ENCODE data around the gene PIK3CA.

The PIK3CA gene

DNA sequence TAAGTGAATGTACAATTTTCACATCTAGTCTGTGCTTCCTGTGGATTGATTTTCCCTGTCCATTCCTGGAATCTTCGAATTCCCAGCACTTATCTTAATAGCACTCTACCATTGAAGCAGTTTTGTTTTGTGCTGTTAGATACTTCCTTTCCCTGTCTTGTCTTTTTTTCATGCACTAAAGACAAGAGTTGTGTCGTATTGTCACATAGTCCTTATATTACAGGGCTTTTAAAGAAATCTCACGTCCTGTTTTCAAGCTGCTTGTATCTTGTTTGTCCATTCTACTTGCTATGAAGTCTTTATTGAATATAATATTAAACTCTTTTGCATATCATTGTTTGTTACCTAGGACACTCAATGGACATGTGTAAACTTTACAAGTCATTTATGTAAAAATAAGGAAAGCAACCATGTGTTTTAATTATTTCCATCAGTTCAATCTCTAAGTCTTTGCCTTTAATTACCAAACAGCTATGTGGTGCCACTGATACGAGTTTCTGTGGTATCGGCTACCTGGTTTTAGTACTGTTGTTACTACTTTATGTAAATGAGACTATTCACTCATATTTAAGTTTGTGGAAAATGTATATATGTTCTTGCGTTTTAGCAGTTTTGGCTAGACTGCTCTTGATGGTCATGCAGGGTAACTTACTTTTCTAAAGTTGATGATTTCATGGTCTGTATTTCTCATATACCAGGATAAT lies 10.3 kb downstream of the PIK3CA start:
- no peak for DNase-seq (ENCODE audit: low read depth in 2 of 2)

DNA sequence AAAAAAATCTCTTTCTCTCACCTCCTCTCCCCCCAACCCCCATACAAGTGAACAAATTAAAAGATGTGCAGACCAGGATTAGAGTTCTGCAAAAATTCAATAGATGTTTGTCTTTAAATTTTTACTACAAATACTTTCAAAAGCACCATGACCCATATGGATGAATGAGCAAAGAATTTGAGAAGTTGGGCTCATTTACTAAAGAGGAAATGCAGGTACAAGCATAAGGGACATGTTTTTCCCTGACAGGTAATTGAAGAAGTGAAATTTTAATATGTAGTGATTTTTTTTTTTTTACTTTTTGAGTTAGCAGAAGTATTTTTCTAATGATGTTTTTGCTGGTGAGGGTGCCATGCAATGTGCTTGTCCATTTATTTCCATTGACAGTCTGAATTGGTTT lies 15.3 kb downstream of the PIK3CA start:
- no peak for DNase-seq (ENCODE audit: low read depth in 2 of 2)

DNA sequence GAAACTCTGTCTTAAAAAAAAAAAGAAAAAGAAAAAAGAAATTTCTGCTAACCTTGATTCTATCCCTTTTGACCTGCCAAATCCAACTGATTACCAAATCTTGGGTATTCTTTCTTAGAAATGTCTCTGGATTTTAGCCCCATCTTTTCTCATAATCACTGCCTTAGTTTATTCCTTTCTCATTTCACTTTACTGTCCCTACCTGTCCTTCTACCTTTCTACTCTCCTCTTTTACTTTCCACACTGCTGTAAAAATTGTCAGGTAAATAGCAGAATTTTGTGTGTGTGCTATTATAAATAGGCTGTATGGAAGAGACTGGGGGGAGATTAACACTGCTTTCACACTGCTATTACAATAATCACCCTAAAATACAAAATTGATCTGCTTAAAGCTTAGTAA lies 16.7 kb downstream of the PIK3CA start:
- DNase-seq (ENCODE audit: low read depth in 2 of 2) = no peak

DNA sequence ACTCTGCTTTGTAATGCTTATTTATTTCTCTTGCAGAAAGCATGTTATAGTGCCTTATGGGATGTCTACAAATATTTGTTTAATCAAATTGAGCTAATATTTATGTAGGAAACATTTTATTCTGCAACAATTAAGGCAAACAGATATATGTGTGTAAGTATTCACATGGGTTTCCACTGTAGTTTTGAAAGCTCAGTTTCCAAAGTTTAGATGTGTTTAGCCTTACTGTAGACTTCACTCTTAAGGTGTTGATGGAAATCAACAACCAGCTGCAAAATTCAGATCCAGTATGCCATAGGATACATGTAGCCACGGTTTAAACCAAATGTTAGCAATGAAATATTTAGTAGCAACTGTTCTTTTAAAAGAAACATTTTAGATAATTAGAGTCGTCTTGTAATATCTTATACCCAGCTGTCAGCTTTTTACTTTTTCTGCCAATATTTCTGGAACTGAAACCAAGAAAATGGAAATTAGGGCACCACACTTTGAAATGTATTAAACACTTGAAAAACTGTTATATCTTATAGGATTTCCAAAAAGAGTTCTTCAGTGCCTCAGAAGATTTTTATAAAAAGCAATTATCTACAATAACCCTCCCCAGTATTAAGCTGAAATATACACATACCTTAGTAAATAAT lies 18.5 kb downstream of the PIK3CA start:
- no peak for DNase-seq (ENCODE audit: low read depth in 2 of 2)

DNA sequence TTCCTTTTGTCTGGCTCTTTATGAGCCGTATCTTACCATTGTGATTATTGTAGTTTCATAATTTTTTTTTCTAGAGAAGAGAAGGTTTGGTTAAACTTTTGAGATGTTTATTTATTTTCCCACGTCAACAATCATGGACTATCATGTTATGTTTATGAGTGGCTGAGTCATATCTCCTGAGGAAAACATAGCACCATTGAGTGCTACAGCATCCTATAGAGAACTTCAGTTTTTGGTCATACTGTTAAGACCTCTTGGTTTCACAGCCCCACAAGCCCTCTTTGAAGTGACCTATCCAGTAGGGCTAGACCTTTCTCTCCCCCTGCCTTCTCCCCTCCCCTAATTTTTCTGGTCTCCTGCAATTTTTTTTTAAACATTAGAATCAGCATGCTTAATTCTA lies 20.8 kb downstream of the PIK3CA start:
- DNase-seq (ENCODE audit: low read depth in 2 of 2) = no peak

DNA sequence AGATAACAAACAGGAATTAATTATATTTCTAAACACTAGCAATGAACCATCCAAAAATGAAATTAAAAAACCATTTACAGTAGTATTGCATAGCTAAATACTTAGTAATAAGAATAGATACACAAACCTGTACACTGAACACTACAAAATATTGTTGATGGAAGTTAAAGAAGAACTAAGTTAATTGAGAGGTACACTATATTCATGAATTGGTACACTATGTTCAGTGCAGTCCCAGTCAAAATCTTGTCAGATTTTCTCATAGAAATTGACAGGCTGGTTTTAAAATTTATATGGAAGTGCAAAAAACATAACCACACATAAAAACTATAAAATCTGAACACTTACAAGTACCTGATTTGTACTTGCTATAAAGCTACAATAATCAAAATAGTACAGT lies 24.4 kb downstream of the PIK3CA start:
- DNase-seq (ENCODE audit: low read depth in 2 of 2) = no peak

DNA sequence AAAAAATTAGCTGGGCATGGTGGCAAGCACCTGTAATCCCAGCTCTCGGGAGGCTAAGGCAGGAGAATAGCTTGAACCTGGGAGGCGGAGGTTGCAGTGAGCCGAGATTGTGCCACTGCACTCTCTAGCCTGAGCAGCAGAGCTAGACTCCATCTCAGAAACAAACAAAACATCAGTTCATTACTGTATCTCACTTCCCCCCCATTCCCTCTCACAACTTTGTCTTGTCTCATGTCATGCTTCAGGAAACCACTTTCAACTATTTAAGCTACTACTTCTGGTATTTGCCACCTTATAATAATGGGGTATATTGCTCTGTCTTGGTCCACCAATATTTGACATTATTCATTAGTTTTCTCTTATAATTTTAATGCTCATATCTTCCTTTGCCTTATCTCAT lies 26.2 kb downstream of the PIK3CA start:
- DNase-seq (ENCODE audit: low read depth in 2 of 2) = no peak

DNA sequence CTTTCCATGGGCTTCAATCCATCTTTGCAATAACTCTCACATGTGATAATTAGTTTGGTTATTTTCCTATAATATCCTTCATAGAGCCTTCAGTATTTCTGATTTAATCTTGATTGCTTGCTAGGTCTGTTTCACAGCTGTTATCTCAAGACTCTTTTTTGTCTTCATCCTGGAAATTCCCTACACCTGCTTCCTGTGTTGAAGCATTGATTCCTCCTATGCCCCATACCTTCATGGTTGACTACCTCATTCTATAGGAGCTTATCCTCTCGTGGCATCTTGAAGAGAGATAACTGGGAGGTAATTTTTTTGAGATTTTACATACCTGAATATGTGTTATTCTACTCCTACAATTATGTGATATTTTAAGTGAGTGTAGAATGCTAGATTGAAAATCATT lies 26.7 kb downstream of the PIK3CA start:
- DNase-seq (ENCODE audit: low read depth in 2 of 2) = no peak

DNA sequence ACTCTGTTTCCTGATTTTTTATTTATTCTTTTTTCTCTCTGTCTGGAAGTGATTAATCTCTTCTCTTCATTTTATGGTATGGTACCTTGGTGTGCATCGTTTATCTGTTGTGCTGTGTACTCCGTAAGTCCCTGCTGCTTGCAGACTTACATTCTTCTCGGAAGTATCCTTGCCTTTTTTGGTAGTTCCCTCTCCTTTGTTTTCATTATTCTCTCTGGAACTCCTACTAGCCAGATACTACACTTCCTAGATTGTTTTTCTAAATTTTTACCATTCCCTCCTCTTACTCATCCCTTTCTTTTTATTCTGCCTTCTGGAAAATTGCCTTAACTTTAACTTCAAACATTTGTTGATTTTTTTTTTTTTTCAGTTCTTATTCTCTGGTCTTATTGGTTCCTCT lies 27.2 kb downstream of the PIK3CA start:
- no peak for DNase-seq (ENCODE audit: low read depth in 2 of 2)

DNA sequence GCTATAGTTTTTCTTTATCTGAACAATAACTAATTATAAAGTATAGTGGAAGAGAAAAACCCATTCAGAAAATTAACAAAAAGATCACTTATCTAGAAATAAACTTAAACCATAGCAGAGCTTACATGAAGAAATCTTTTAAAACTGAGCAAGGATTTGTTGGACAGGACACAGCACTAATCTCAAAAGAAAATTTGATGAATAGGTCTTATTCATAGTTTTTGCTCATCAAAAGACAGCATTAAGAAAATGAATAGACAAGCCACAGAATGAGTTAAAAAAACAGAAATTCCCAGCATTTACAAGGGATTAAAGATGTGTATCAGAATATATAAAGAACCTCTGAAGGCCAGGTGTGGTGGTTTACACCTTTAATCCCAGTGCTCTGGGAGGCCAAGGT lies 29.5 kb downstream of the PIK3CA start:
- DNase-seq (ENCODE audit: low read depth in 2 of 2) = no peak

DNA sequence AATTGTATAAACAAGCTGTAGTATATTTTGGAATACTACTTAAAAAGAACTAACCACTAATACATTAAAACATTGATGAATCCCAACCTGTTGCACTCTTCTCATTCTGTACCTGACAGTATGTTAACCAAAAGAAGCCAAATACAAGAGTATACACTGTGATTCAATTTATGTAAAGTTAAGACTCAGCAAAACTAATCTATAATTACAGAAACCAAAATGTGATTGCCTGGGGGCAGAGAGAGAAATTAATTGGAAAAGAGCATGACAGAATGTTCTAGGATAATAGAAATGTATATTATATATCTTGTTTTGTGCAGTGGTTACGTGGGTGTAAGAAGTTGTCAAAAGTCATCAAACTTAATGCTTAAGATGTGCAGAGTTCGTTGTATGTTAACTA lies 31.1 kb downstream of the PIK3CA start:
- DNase-seq (ENCODE audit: low read depth in 2 of 2) = no peak

DNA sequence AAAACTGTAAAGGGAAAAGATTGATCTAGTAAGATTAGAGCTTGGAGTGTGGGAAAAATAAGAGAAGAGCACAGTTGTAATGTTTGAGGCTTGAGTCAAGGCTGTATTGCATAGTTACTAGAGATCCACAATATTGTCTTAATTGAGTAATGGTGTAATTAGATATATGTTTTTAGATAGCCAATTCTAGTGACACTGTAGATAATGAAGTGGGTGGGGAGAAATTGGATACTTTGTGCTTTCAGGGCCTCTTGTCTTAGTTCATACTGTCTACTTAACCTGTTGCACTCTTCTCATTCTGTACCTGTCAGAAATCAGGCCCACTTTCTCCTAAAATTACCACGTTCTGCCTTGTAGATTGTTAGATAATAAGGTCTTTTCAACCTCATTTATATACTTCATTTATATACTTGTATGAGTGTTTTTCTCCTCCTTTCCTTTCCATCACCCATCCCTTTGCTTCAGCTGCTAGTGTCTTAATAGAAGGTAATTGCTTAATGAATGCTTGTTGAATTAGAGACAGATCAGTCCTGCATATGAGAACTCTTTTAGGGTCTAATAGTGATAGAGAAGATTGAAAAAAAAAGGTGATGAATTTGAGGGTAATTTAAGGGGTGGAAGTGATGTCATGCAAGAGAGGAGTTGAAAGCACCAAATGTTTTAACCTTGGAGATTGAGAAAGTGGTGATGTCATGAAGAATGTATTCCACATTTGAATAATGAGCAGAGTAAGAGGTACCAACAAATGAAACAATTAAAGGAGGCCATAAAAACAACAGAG lies 32.0 kb downstream of the PIK3CA start:
- DNase-seq (ENCODE audit: low read depth in 2 of 2) = no peak

DNA sequence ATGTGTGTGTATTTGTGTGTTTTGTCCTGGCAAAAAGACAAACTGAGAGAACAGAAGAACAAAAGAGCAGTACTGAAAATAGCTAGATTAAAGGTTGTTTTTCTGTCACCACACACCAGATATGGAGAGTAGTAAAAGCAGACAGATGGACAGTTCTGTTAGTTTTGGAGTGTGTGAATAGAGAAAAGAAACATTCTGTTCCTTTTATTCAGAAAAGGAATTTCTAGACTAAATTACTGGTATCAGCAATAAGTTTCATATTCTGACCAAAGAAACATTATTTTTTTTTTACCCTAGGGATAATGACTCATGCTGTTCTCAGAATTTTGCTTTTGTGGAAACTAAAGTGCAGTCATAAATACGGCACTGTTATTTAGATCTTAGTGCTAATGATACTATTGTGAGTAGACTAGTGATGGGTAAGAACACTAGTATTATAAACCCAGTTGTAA lies 32.9 kb downstream of the PIK3CA start:
- DNase-seq (ENCODE audit: low read depth in 2 of 2) = no peak

DNA sequence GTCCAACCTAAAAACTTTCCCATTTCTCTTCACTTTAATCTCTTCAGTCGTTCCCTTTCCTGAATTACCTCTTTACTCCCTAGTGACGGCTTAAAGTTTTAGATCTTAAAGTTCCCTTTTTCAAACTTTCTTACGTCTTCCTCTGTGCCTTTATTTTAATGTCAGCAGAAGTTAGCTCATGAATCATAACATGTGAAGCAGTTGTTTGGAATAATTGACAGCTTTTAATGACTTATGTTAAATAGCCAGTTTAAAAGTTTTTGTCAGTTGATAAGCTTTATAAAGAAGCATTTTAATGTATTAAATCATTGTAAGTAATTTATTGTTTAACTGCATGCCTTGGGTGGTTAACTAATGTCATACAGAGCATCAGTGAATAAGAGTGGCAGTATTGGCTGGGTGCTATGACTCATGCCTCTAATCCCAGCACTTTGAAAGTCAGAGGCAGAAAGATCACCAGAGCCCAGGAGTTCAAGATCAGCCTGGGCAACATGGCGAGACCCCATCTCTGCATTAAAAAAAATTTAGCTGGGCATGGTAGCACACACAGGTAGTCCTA lies 33.9 kb downstream of the PIK3CA start:
- DNase-seq (ENCODE audit: low read depth in 2 of 2) = no peak

DNA sequence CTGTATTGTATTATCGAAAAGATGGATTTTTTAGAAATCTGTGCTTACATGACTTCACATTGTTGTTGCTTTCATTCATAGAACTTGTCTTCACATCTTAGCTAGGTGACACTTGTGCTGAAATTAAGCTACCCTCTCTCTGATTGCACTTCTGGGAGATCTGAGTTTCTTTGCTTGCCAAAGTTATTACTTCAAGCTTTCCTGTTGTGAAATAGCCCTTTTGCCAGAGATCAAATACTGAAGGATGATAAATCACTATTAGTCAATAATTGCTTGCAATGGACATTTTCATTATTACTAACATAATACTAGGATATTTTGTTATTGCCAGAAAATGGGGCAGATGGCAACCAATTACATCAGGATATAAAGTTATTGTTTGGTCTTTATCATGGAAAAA lies 34.7 kb downstream of the PIK3CA start:
- no peak for DNase-seq (ENCODE audit: low read depth in 2 of 2)

DNA sequence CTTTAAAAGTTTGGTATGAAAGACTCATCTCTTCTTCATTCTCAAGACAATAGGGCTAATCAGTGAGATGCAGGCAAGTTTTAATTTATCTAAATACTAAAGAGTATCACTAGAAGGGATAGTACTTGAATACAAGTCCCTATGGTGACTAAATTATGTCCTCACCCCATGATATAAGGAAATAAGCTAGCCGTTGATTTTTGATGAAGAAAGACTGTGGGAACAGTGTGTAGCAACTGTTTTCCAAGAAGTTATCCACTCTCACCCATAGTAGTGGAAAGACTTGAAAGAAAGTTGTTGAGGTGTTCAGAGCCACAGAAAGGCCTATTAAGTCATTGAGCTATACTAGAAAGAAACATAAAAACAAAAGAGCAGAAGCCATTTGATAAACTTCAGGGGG lies 36.7 kb downstream of the PIK3CA start:
- no peak for DNase-seq (ENCODE audit: low read depth in 2 of 2)

DNA sequence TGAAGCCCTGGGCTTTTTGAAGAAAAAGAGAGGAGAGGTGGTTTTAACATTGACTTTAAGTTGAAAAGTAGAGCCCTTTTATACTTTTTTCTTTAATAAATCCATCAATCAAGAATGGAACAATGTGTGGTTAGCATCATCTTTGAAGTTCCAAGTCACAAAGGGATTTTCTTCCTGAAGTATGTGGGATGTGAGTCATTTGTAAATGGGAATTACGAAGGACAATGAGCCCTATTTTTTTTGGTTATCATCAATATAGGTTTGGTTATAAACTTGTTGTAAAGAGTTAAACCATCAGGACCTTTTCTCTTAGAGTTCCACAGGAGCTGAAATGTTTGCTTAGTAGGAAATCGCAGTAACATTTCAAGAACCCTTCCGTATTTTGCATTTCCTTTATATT lies 38.3 kb downstream of the PIK3CA start:
- no peak for DNase-seq (ENCODE audit: low read depth in 2 of 2)

DNA sequence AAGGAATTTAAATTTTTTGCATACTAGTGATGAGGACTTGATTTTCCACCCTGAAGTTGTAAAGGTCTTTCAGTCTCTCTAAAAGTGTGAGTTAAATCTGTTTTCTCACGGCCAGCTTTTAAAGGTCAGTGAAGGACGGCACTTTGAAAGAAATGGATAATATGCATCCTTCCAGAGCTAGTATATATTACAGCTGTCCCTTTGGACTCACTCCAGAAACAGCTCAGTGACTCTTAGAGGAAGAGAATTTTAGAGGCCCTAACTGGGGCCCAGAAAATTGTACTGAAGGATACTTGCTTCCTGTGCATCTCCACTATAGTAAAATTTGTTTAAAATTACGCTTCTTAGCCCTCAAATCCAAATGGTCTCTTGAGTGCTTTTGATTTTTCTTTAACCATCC lies 41.6 kb downstream of the PIK3CA start:
- DNase-seq (ENCODE audit: low read depth in 2 of 2) = no peak

DNA sequence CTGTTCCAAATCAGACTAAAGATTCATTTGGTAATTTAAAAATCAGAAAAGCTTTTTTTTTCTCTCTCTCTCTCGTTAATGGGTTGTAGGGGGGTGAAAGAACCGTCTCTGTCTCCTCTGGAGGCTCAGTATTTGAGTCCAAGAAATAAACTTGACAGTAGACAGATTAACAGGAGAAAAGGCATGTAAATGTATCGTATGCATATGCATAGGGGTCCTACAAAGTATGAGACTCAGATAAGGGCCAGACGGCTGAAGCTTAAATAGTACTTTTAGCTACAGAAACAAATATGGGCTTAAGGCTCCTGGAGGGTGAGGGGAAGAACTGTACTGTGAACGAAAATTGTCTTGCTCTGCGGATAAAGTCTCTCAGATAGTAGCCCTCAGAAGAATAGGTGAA lies 42.4 kb downstream of the PIK3CA start:
- no peak for DNase-seq (ENCODE audit: low read depth in 2 of 2)

DNA sequence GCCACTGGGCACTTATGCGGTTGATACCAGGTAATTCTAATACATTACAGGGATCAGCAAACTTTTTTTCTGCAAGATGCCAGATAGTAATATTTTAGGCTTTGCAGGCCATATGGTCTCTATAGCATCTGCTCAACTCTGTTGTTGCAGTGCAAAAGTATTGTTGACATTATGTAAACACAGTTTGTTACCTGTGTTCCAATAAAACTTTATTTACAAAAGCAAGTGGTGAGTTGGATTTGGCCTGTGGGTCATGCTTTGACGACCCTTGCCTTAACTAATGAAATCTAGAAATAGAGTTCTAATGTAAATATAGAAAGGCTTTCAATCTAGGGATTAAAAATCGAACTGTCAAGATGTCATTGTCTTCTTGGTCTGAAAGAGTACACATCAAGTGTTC lies 44.4 kb downstream of the PIK3CA start:
- DNase-seq (ENCODE audit: low read depth in 2 of 2) = no peak

DNA sequence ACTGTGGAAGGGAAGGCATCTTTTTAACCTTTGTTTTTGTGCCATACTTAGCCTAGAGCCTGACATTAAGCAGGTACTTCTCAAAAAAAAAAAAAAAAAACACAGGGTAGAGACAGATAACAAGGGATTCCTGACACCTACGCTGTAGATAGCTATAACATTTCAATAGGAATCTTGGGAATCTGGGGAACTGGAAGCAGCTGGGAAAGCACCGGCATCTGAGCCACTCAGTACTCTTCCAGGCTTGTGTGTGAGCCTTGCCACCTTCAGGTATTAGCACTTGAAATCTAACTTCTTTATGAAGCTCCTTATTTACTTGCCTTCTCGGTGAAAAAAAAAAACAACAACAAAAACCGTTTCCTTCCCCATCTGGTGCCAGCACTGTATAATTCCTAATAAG lies 46.8 kb downstream of the PIK3CA start:
- no peak for DNase-seq (ENCODE audit: low read depth in 2 of 2)

DNA sequence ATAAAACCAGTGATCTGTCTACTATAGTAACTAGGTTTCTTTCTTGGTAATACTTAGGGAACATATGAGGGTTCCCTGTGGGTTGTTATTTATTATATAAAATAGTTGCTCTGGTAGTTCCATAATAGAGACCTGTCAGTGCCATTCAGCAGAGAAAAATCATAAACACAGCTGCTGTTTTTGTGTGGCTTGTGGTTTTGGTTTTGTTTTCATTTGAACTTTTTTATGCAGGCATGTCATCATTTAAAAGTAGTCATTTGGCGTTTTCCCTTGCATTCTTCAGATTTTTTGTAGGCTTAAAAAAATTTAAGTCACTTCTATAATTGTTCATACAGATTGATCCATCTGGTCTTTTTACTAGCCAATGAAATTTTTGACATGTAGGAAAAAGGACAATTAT lies 47.9 kb downstream of the PIK3CA start:
- DNase-seq (ENCODE audit: low read depth in 2 of 2) = no peak

DNA sequence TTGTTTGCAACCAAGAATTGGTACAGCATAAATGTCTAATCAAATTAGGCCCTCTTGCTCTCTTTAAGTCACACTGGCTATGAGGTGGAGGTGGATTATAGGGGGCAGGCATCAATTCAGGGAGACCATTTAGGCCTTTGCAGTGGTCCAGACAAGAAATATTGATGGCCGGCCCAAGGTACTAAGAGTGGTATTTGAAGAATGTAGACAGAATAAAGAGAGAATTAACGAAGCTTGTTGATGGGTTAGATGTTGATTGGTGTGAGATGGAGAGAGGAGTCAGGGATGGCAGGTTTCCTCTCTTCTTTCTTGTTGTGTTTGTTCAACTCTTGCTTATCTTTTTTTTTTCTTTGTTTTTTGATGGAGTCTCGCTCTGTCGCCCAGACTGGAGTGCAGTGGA lies 48.5 kb downstream of the PIK3CA start:
- DNase-seq (ENCODE audit: low read depth in 2 of 2) = no peak
